Measurements from ENCODE around the gene TUBD1. TPM values are rescaled to one million over a fixed set of nuclear protein-coding genes. Genes with fewer than 3 reads are reported as not detected.
A peak's percentile ranks its signal among the peaks of the same experiment; 100 is the strongest.

The TUBD1 gene, protein sequence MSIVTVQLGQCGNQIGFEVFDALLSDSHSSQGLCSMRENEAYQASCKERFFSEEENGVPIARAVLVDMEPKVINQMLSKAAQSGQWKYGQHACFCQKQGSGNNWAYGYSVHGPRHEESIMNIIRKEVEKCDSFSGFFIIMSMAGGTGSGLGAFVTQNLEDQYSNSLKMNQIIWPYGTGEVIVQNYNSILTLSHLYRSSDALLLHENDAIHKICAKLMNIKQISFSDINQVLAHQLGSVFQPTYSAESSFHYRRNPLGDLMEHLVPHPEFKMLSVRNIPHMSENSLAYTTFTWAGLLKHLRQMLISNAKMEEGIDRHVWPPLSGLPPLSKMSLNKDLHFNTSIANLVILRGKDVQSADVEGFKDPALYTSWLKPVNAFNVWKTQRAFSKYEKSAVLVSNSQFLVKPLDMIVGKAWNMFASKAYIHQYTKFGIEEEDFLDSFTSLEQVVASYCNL
- total RNA-seq (10 to 100 TPM in 1 of 2 donors, 1 to 10 TPM in 1; 8.5 to 12.7 TPM), polyA plus RNA-seq (1 to 10 TPM; 2.1 to 3.5 TPM)

DNA sequence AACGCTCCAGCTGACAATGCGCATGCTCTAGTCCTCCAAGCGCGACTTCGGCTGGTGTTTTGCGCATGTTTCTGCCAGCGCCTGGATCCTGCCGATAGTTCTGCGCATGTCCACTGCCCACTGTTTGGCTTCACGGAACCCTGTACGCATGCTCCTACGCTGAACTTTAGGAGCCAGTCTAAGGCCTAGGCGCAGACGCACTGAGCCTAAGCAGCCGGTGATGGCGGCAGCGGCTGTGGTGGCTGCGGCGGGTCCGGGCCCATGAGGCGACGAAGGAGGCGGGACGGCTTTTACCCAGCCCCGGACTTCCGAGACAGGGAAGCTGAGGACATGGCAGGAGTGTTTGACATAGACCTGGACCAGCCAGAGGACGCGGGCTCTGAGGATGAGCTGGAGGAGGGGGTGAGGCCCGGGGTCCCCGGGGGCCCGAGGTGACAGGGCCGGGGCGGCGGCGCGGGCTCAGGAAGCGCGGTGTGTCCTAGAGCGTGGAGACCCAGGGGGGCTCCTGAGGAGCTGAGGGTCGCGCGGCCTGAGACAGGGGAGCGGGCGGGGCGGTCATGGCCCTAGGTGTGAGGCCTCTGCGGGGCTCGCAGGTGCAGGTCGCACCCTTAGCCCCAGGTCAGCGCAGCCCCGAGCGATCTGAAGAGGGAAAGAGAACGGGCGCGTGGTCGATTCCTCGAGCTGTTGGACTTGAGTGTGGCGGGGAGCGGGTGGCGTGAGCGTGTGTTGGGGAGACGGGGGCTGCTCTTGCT lies at the start of gene TUBD1, which contains the start of gene RPS6KB1:
TSS of gene TUBD1 (minus strand) at position 20 of the 752 bp plus-strand sequence. CDS start 1,941 bp downstream, outside the sequence.
TSS of gene RPS6KB1 (plus strand) at position 198 of the 752 bp plus-strand sequence. CDS start at position 262, 64 bp downstream.
- WGBS: under 1% methylated on average over 61 of the region's 61 CpGs
- Histone ChIP-seq H3K9ac (ENCODE audit: low read depth in 1 of 2, low read length in 2 of 2) (peak within 1 kb of the TSS; percentile 95 to 99), H3K4me3 (ENCODE audit: low read depth in 1 of 3, low read length in 3 of 3) (peak within 1 kb of the TSS; percentile 71 to 94 (median 78)), H3K27me3 (ENCODE audit: control insufficient read depth in 4 of 4, insufficient read depth in 4 of 4, low read length in 3 of 4) (no peaks in the 10 kb centered on the region), H3K9me3 (ENCODE audit: control insufficient read depth in 4 of 4, low read length in 3 of 4) (no peaks in the 10 kb centered on the region), H3K4me1 (ENCODE audit: control insufficient read depth in 4 of 4, insufficient read depth in 4 of 4, low read length in 3 of 4) (peaks cover 2 to 17% (median 16%) of the 10 kb centered on the region in 4 donors), H3K27ac (ENCODE audit: low read depth in 1 of 2, low read length in 2 of 2) (peak within 1 kb of the TSS; percentile 82), H3K36me3 (ENCODE audit: control insufficient read depth in 4 of 4, insufficient read depth in 3 of 4, low read depth in 1 of 4, low read length in 3 of 4) (peaks cover 0 to 4% (median 3%) of the 10 kb centered on the region in 4 donors)
- TF ChIP-seq JUND (IDR thresholded peaks at IDR 0.05) (no peak), FOXA2 (IDR thresholded peaks at IDR 0.05) (no peak), HNF4A (conservative IDR thresholded peaks at IDR 0.05) (peak in 1 of 2 donors; percentile 13), GABPA (IDR thresholded peaks at IDR 0.05 in 1 of 2, conservative IDR thresholded peaks at IDR 0.05 in 1 of 2) (no peak), YY1 (IDR thresholded peaks at IDR 0.05) (peak; percentile 98), EGR1 (IDR thresholded peaks at IDR 0.05; ENCODE audit: low read depth in 2 of 2) (no peak), HNF4G (IDR thresholded peaks at IDR 0.05) (no peak), RAD21 (IDR thresholded peaks at IDR 0.05) (no peak), TAF1 (conservative IDR thresholded peaks at IDR 0.05) (peak; percentile 97), RXRA (IDR thresholded peaks at IDR 0.05) (peak in 1 of 2 donors; percentile 51), SP1 (IDR thresholded peaks at IDR 0.05) (peak; percentile 7), FOXA1 (IDR thresholded peaks at IDR 0.05) (no peak), NR2F2 (IDR thresholded peaks at IDR 0.05) (peak; percentile 4)
- TF ChIP-seq, protein P1, sequence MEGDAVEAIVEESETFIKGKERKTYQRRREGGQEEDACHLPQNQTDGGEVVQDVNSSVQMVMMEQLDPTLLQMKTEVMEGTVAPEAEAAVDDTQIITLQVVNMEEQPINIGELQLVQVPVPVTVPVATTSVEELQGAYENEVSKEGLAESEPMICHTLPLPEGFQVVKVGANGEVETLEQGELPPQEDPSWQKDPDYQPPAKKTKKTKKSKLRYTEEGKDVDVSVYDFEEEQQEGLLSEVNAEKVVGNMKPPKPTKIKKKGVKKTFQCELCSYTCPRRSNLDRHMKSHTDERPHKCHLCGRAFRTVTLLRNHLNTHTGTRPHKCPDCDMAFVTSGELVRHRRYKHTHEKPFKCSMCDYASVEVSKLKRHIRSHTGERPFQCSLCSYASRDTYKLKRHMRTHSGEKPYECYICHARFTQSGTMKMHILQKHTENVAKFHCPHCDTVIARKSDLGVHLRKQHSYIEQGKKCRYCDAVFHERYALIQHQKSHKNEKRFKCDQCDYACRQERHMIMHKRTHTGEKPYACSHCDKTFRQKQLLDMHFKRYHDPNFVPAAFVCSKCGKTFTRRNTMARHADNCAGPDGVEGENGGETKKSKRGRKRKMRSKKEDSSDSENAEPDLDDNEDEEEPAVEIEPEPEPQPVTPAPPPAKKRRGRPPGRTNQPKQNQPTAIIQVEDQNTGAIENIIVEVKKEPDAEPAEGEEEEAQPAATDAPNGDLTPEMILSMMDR (IDR thresholded peaks at IDR 0.05; ENCODE audit: low read depth, low read length, missing input control): no peak
- TF ChIP-seq, protein P2, sequence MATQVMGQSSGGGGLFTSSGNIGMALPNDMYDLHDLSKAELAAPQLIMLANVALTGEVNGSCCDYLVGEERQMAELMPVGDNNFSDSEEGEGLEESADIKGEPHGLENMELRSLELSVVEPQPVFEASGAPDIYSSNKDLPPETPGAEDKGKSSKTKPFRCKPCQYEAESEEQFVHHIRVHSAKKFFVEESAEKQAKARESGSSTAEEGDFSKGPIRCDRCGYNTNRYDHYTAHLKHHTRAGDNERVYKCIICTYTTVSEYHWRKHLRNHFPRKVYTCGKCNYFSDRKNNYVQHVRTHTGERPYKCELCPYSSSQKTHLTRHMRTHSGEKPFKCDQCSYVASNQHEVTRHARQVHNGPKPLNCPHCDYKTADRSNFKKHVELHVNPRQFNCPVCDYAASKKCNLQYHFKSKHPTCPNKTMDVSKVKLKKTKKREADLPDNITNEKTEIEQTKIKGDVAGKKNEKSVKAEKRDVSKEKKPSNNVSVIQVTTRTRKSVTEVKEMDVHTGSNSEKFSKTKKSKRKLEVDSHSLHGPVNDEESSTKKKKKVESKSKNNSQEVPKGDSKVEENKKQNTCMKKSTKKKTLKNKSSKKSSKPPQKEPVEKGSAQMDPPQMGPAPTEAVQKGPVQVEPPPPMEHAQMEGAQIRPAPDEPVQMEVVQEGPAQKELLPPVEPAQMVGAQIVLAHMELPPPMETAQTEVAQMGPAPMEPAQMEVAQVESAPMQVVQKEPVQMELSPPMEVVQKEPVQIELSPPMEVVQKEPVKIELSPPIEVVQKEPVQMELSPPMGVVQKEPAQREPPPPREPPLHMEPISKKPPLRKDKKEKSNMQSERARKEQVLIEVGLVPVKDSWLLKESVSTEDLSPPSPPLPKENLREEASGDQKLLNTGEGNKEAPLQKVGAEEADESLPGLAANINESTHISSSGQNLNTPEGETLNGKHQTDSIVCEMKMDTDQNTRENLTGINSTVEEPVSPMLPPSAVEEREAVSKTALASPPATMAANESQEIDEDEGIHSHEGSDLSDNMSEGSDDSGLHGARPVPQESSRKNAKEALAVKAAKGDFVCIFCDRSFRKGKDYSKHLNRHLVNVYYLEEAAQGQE (IDR thresholded peaks at IDR 0.05): peak; percentile 93
- TF ChIP-seq, protein P3, sequence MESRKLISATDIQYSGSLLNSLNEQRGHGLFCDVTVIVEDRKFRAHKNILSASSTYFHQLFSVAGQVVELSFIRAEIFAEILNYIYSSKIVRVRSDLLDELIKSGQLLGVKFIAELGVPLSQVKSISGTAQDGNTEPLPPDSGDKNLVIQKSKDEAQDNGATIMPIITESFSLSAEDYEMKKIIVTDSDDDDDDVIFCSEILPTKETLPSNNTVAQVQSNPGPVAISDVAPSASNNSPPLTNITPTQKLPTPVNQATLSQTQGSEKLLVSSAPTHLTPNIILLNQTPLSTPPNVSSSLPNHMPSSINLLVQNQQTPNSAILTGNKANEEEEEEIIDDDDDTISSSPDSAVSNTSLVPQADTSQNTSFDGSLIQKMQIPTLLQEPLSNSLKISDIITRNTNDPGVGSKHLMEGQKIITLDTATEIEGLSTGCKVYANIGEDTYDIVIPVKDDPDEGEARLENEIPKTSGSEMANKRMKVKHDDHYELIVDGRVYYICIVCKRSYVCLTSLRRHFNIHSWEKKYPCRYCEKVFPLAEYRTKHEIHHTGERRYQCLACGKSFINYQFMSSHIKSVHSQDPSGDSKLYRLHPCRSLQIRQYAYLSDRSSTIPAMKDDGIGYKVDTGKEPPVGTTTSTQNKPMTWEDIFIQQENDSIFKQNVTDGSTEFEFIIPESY (IDR thresholded peaks at IDR 0.05): peak; percentile 82
- TF ChIP-seq, protein P4, sequence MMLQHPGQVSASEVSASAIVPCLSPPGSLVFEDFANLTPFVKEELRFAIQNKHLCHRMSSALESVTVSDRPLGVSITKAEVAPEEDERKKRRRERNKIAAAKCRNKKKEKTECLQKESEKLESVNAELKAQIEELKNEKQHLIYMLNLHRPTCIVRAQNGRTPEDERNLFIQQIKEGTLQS (IDR thresholded peaks at IDR 0.05): no peak
- TF ChIP-seq, protein P5, sequence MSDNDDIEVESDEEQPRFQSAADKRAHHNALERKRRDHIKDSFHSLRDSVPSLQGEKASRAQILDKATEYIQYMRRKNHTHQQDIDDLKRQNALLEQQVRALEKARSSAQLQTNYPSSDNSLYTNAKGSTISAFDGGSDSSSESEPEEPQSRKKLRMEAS (IDR thresholded peaks at IDR 0.05): peak; percentile 94
- peak; percentile 92 for DNase-seq (ENCODE audit: low spot score)

All from liver (tissue), 9 donors.